ENCODE data around the gene GALNT4.

The GALNT4 gene

DNA sequence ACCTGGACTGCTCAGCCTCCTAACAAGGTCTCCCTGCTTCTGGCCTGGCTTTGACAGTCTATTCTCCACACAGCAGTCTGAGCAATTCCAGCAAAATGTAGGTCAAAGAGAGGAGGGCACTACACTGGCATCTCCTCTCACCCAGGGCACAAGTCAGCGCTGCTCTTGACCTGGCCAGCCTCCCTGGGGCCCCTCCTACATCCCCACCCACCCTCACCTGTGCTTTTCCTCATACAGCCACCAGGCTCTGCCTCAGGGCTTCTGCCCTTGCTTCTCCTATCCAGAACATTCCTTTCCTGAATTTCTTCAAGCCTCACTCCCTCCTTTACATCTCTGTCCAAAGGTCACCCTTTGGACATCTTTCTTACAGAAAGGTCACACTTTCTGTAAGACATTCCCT, 33.7 kb downstream of the GALNT4 start:
- DNase-seq, result no peak

- DNase-seq, result no peak
Measured at GRCh38 chr12:89486264-89486663, 38.3 kb downstream of the GALNT4 start.

- no peak for DNase-seq
Measured at GRCh38 chr12:89484470-89484869, 40.1 kb downstream of the GALNT4 start.

DNA sequence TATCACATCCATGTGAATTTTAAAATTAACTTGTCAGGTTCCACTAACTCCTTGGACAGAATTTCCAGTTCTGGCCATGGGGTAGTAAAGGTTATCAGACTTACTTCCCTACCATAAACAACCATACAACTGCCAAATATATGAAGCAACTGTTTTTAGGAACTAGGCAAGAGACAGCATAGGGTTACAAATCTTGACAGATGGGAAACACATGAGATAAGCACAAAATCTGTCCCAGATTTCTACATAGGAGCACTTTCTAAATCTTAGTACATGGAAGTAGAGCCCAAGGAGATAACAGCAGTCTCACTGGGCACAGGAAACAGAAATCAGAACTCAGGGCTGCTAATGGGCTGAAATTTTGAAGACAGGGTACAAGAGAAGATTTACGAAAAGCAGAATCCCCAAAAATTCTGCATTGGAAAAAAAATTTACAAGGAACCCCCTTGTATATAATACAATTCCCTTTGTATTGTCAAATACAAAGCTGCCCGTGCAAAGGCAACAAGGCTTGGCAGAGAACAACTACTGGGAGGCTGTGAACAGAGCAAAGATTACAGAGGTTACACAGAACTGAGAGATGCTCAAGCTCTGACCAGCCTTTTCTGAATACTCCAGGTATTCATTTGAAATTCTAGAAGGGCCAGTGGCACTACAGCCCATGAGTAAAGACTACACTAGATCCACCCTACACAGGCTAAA, 43.2 kb downstream of the GALNT4 start:
- peak; percentile 54 for DNase-seq

DNA sequence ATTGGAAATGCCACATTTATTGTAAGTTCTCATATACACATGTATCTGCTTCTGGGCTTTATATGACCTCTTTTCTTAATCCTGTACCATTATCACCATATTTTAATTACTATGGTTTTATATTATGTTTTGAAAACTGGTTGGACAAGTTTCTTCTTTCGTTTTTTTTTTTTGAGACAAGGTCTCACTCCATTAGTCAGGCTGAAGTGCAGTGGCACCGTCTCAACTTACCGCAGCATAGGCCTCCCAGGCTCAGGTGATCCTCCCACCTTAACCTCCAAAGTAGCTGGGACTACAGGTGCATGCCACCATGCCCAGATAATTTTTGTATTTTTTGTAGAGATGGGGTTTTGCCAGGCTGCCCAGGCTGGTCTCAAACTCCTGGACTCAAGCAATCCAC, 44.6 kb downstream of the GALNT4 start:
- no peak for DNase-seq

- DNase-seq, result no peak
Measured at GRCh38 chr12:89477633-89478279, 46.8 kb downstream of the GALNT4 start.

DNA sequence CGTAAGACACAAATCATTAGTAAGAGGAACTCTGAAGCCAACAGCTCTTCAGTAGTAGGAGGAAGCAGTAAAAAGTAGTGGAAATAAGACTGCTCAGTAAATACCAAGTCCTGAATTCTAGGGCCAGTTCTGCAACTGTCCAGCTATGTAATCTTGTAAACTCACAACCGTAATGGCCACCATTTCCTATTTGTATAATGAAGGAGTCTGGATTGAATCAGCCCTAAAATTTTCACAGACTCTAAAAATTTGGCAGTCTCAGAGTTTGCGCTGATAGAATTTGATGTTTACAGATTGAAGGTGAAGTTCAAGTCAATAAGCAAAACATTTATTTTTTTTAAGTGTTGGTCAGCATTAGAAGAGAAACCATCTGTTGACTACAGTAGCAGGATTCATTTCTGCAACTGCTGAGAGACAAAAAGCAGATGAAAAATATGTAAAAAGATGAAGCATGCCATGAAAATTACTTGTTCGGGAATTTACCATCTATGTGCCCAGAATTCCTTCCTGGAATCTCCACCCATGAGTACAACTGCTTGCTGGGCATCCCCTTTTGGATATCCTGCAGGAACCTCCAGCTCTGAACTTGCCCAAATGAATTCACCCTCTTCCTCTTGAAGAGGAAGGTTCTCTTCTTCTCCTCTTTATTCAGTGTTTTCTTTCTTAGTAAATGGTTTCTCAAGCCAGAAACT, 47.5 kb downstream of the GALNT4 start:
- peak; percentile 50 for DNase-seq

DNA sequence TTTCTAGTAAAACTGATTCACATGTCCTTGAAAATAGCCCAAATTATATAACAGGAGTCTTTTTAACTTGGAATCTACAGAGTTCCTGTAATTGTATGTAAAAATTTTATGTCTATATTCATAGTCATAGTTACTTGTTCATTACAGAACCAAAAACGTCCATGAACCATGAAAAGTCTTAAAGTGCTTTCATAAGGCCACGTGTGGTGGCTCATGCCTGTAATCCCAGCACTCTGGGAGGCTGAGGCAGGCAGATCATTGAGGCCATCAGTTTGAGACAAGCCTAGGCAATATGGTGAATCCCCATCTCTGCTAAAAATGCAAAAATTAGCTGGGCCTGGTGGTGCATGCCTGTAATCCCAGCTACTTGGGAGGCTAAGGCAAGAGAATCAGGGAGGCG, 48.4 kb downstream of the GALNT4 start:
- DNase-seq, result no peak

- DNase-seq, result no peak
Measured at GRCh38 chr12:89475203-89475990, 49.2 kb downstream of the GALNT4 start.

DNA sequence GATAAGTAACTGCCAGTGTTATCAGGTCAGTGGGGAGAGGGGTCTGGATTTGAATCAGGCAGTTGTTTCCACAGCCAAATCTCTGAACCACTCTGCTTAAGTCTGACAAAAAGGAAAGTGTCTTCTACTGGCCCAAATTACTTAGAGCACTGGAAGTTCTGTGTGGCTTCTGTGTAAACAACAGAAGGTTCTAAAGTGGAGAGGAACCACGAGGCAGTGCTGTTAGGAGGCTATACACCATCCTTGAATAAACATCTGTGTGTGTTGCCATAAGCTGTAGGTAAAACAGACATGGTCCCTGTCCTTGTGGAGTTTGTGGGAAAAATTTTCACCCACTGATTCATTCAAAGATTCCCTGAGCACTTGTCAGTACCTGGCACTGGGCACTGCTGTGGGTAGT, 50.0 kb downstream of the GALNT4 start:
- DNase-seq, result no peak

Data from suppressor macrophage treated with lipopolysaccharide for 4 hours (primary cell).